Inferior parietal cortex (tissue), 1 donor: ENCODE results near the gene SVEP1.
"Not testable (repeated sequence)": the region's sequence is repeated elsewhere in the genome, so short reads cannot be mapped to it uniquely, and the experiment has no call there.

Source experiments
- DNase-seq: peaks from one replicate; pipeline ENCODE4 v3.0.0-alpha.2; 2016; ENCODE audit errors: extremely low spot score

SVEP1 gene

GRCh38 chr9:110578575-110579033 lies 937 bp downstream of the SVEP1 start:
- no peak for DNase-seq

- DNase-seq, result no peak
Observed at GRCh38 chr9:110575945-110576344, 3.6 kb downstream of the SVEP1 start.

GRCh38 chr9:110575169-110575568 lies 4.4 kb downstream of the SVEP1 start:
- no peak for DNase-seq

- no peak for DNase-seq
Observed at GRCh38 chr9:110573305-110573704, 6.2 kb downstream of the SVEP1 start.

GRCh38 chr9:110571801-110572483 lies 7.6 kb downstream of the SVEP1 start:
- no peak for DNase-seq

- no peak for DNase-seq
Observed at GRCh38 chr9:110566156-110566555, 13.4 kb downstream of the SVEP1 start.

GRCh38 chr9:110561826-110562225 lies 17.7 kb downstream of the SVEP1 start:
- DNase-seq, result no peak

GRCh38 chr9:110559869-110560268 lies 19.7 kb downstream of the SVEP1 start:
- DNase-seq, result no peak

GRCh38 chr9:110555551-110556331 lies 23.8 kb downstream of the SVEP1 start:
- DNase-seq, result no peak

- no peak for DNase-seq
Observed at GRCh38 chr9:110546411-110546871, 33.1 kb downstream of the SVEP1 start.

- DNase-seq, result no peak
Observed at GRCh38 chr9:110545705-110546104, 33.8 kb downstream of the SVEP1 start.

GRCh38 chr9:110543631-110544051 lies 35.9 kb downstream of the SVEP1 start:
- no peak for DNase-seq

GRCh38 chr9:110541950-110542349 lies 37.6 kb downstream of the SVEP1 start:
- no peak for DNase-seq

- DNase-seq, result no peak
Observed at GRCh38 chr9:110538647-110539041, 40.9 kb downstream of the SVEP1 start.

GRCh38 chr9:110537841-110538646 lies 41.5 kb downstream of the SVEP1 start:
- no peak for DNase-seq

- DNase-seq, result no peak
Observed at GRCh38 chr9:110536822-110537221, 42.7 kb downstream of the SVEP1 start.

GRCh38 chr9:110534162-110534561 lies 45.4 kb downstream of the SVEP1 start:
- DNase-seq, result not testable (repeated sequence)

GRCh38 chr9:110532908-110533665 lies 46.5 kb downstream of the SVEP1 start:
- no peak for DNase-seq

- no peak for DNase-seq
Observed at GRCh38 chr9:110531776-110532175, 47.8 kb downstream of the SVEP1 start.

GRCh38 chr9:110531241-110531640 lies 48.3 kb downstream of the SVEP1 start:
- not testable (repeated sequence) for DNase-seq

- DNase-seq, result no peak
Observed at GRCh38 chr9:110528645-110529044, 50.9 kb downstream of the SVEP1 start.
